Measurements from ENCODE around the gene CDH4.
"Not testable (repeated sequence)": the region's sequence is repeated elsewhere in the genome, so short reads cannot be mapped to it uniquely, and the experiment has no call there.

CDH4 gene

DNA sequence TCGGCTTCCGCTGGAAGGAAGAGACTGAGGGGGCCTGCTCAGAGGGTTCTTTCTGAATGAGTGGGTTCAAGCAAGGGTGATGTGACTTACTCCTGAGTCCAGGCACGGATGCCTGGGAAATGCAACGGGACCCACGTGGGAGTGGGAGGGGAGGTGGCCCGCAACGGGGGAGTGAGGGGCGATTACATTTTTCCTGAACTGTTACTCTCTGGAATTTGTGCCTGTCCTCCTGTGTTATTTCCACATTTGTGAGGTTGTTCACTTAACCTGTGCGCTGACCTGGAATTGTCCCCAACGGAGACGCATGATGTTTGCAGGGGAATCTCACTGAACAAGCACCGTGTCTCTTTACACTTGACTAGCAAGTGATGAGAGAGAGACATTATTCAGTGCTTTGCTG lies 209.4 kb downstream of the CDH4 start:
- H3K27ac ChIP-seq: no peak overlapping the region
- TF ChIP-seq, protein P1, sequence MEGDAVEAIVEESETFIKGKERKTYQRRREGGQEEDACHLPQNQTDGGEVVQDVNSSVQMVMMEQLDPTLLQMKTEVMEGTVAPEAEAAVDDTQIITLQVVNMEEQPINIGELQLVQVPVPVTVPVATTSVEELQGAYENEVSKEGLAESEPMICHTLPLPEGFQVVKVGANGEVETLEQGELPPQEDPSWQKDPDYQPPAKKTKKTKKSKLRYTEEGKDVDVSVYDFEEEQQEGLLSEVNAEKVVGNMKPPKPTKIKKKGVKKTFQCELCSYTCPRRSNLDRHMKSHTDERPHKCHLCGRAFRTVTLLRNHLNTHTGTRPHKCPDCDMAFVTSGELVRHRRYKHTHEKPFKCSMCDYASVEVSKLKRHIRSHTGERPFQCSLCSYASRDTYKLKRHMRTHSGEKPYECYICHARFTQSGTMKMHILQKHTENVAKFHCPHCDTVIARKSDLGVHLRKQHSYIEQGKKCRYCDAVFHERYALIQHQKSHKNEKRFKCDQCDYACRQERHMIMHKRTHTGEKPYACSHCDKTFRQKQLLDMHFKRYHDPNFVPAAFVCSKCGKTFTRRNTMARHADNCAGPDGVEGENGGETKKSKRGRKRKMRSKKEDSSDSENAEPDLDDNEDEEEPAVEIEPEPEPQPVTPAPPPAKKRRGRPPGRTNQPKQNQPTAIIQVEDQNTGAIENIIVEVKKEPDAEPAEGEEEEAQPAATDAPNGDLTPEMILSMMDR (conservative IDR thresholded peaks at IDR 0.05): no peak
- no peak for TF ChIP-seq ZFX (IDR thresholded peaks at IDR 0.05)

DNA sequence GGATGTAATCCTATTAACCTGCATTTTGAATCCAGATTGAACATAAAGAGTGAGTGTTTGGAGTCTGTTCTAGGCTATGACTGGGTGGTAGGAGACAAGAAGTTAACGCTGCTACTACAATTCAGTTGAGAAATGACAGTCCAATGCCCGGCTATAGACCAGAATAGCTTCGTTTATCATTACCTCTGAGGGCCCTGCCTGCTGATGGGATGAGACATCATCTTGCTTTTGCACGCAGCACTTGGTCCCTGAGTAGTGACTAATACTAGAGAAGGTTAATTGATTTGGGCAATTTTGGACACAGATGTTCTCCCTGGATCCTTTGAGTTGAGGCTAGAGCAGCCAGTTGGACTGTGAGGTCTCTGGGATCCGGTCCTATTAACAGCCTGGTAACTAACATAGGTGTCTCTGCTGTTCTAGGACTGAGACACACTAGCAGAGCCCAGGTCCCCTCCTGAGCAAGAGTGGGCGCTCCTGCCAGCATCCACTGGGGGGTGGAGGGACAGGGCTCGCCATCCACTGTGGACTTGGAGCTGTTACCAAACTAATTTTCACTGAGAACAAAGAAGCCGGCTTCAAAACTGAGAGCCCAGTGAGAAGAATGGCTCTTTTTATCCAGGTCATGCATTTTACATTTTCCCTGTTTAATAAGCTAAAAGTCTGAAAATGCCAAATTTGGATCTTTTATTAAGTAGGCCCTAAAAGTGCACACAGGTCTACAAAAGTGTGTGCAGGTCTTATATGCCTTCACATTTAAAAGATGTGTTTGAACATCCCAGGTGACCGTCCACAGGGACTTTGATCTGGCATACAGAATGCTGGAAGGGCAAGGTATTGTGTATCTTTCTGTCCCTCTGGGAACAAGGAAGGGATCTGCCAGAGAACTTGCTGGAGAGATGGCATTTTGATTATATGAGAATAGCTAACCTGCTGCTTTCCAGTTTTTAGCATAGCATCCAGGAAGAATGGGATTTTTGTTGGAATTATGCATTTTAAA lies 212.5 kb downstream of the CDH4 start:
- H3K27ac ChIP-seq: no peak overlapping the region
- TF ChIP-seq, protein P1 (conservative IDR thresholded peaks at IDR 0.05): no peak
- no peak for TF ChIP-seq ZFX (IDR thresholded peaks at IDR 0.05)

DNA sequence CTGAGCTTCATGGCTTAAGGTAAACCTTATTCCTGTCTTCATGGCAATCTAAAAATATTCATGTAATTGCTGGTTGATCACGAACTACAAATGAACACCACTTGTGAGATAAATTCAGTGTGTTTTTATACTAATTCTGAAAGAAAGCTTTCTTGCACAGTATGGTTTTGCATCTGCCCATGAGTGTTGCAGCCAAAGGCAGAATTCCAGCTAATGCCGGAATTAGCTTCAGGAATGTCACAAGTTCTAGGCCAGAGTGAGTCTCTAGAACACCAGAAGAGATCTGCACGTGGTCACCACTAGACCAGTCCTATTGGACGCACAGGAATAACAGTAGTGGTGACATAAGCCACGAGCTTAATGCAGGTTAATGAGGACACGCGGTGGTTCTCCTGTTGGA lies 223.7 kb downstream of the CDH4 start:
- TF ChIP-seq, protein P1 (conservative IDR thresholded peaks at IDR 0.05): no peak
- TF ChIP-seq ZFX (IDR thresholded peaks at IDR 0.05): no peak
- H3K27ac ChIP-seq: no peak overlapping the region

DNA sequence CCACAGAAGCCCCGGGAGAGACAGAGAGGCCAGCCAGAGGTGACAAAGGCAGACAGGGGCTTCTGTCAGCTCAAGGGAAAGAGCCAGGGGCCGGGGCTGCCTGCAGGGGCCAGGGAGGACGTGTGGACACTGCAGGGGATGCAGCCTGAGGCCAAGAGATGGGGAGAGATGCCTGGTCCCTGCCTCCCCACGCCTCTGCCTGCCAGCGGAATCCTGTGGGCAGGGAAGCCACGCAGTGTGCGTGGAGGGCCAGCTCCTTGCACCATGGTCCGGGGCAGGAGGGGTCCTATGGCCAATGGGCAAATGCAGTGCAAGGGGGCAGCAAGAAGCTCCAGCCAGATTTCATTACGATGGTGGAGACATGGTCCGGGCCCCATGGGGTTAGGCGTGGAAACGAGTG lies 224.9 kb downstream of the CDH4 start:
- TF ChIP-seq, protein P1 (conservative IDR thresholded peaks at IDR 0.05): no peak
- no peak for TF ChIP-seq ZFX (IDR thresholded peaks at IDR 0.05)
- H3K27ac ChIP-seq: no peak overlapping the region

DNA sequence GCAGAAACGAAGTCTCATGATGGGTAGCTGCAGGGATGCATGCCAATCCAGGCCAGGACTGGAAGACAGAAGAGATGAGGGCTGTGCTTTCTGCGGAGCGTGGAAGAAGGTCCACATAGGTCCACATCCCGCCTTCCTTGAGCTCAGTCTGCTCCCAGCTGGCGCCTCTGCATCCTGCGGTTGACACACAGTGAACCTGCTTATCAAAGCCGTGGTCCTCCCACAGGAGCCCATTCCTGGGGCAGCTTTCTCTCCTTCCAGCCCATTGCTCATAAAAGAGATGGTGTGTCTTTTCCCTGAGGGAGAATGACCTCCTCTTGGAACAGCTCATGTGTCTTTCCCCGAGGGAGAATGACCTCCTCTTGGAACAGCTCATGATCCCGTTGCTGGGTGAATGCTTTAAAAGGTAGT lies 225.4 kb downstream of the CDH4 start:
- H3K27ac ChIP-seq: no peak overlapping the region
- TF ChIP-seq ZFX (IDR thresholded peaks at IDR 0.05): no peak

DNA sequence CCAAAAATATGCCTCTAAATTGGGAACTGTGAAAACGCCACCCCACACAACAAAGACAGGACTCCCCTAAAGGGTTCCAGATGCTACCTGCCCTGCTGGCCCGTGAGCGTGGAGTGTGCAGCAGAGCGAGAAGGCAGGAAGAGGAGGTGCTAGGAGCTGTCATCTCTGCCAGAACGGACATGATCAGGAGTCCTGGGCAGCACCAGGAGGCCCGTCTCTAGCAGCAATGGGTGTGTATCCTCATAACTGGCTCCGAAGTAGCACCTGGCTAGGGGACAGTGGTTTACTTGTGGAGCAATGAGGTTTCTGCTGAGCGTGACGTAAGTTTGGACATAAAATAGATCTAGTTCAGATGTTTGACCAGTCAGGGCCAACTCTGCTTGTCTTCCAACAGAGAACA lies 226.0 kb downstream of the CDH4 start:
- no peak for TF ChIP-seq ZFX (IDR thresholded peaks at IDR 0.05)
- TF ChIP-seq, protein P1 (conservative IDR thresholded peaks at IDR 0.05): no peak

DNA sequence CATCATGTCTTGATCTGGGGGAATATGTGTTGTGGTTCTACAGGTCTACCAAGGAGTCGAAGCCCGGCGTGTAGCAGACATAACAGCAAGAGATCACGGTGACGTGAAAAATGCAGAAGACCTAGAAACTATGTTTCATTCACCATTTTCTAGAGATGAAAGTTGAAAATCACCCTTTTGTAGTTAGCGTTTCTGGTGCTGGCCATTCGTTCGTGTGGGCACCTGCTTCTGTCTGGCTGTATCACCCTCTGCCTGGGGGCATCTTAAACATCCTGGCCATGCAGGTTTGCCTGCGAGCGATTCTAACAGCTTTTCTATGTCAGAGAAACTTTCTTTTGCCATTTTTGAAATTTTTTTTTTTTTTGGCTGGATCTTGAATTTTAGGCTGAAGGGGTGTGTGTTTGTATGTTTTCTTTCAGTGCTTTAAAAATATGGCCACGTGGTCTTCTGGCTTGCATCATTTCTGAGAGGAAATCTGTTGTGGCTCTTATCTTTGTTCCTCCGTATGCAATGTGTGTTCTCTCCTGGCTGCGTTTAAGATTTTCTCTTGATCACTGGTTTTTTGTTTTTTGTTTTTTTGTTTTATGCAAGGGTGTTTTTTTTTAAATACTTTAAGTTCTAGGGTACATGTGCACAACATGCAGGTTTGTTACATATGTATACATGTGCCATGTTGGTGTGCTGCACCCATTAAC lies 226.7 kb downstream of the CDH4 start:
- H3K27ac ChIP-seq: no peak overlapping the region
- TF ChIP-seq, protein P1 (conservative IDR thresholded peaks at IDR 0.05): no peak

More for the DNA sequence above, 226.0 kb downstream of the CDH4 start:
- no peak overlapping the region for H3K27ac ChIP-seq

DNA sequence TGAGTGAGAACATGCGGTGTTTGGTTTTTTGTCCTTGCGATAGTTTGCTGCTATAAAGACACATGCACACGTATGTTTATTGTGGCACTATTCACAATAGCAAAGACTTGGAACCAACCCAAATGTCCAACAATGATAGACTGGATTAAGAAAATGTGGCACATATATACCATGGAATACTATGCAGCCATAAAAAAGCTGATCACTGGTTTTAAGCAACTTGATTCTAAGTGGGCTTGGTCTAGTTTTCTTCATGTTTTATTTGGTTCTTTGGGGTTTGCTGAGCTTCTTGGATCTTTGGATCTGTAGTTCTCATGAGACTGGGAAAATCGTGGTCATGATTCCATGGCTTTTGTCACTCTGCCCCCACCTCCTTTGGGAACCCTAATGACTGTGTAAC lies 227.4 kb downstream of the CDH4 start:
- not testable (repeated sequence) for H3K27ac ChIP-seq

Measured in C4-2B (cell line).